ENCODE results near the gene NTN5.

The NTN5 gene

GRCh38 chr19:48631225-48631624 is 41.6 kb downstream of the NTN5 start:
- TF ChIP-seq, protein P1, sequence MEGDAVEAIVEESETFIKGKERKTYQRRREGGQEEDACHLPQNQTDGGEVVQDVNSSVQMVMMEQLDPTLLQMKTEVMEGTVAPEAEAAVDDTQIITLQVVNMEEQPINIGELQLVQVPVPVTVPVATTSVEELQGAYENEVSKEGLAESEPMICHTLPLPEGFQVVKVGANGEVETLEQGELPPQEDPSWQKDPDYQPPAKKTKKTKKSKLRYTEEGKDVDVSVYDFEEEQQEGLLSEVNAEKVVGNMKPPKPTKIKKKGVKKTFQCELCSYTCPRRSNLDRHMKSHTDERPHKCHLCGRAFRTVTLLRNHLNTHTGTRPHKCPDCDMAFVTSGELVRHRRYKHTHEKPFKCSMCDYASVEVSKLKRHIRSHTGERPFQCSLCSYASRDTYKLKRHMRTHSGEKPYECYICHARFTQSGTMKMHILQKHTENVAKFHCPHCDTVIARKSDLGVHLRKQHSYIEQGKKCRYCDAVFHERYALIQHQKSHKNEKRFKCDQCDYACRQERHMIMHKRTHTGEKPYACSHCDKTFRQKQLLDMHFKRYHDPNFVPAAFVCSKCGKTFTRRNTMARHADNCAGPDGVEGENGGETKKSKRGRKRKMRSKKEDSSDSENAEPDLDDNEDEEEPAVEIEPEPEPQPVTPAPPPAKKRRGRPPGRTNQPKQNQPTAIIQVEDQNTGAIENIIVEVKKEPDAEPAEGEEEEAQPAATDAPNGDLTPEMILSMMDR (IDR thresholded peaks at IDR 0.05): no peak

- TF ChIP-seq, protein P1 (IDR thresholded peaks at IDR 0.05): no peak; the same call in 1 of the 2 replicates
Observed at GRCh38 chr19:48630296-48631063, 42.3 kb downstream of the NTN5 start.

DNA sequence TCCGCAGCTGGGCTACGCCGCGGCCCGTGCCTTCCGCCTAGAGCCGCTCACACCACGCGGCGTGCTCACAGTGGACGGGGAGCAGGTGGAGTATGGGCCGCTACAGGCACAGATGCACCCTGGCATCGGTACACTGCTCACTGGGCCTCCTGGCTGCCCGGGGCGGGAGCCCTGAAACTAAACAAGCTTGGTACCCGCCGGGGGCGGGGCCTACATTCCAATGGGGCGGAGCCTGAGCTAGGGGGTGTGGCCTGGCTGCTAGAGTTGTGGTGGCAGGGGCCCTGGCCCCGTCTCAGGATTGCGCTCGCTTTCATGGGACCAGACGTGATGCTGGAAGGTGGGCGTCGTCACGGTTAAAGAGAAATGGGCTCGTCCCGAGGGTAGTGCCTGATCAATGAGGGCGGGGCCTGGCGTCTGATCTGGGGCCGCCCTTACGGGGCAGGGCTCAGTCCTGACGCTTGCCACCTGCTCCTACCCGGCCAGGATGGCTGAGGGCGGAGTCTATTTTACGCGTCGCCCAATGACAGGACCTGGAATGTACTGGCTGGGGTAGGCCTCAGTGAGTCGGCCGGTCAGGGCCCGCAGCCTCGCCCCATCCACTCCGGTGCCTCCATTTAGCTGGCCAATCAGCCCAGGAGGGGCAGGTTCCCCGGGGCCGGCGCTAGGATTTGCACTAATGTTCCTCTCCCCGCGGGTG is 43.1 kb downstream of the NTN5 start:
- TF ChIP-seq, protein P1 (IDR thresholded peaks at IDR 0.05): no peak

DNA sequence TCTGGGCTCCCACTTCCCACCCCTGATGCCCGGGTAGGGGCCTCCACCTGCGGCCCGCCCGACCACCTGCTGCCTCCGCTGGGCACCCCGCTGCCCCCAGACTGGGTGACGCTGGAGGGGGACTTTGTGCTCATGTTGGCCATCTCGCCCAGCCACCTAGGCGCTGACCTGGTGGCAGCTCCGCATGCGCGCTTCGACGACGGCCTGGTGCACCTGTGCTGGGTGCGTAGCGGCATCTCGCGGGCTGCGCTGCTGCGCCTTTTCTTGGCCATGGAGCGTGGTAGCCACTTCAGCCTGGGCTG is 43.6 kb downstream of the NTN5 start:
- TF ChIP-seq, protein P1 (IDR thresholded peaks at IDR 0.05): no peak

DNA sequence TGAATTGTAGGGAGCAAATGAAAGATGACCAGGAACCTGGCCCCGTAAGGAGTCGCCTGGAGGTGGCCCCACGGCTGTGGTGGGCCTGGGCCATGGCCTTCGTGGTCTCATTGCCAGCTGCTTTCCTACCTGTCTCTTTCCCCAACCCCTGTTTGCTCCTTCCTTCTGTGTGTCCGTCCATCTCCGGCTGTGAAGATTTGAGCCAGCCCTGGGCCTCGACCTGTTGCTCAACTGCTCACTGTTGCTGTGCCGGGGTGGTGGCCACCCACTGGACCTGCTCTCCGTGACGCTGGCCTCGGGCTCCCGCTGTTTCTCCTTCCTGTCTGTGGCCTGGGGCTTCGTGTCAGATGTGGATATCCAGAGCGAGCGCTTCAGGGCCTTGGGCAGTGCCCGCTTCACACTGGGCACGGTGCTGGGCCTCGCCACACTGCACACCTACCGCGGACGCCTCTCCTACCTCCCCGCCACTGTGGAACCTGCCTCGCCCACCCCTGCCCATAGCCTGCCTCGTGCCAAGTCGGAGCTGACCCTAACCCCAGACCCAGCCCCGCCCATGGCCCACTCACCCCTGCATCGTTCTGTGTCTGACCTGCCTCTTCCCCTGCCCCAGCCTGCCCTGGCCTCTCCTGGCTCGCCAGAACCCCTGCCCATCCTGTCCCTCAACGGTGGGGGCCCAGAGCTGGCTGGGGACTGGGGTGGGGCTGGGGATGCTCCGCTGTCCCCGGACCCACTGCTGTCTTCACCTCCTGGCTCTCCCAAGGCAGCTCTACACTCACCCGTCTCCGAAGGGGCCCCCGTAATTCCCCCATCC is 44.1 kb downstream of the NTN5 start:
- TF ChIP-seq, protein P1 (IDR thresholded peaks at IDR 0.05): no peak

GRCh38 chr19:48627865-48628314 is 44.9 kb downstream of the NTN5 start:
- TF ChIP-seq, protein P1 (IDR thresholded peaks at IDR 0.05): no peak

GRCh38 chr19:48627201-48627864 is 45.5 kb downstream of the NTN5 start:
- TF ChIP-seq, protein P1 (IDR thresholded peaks at IDR 0.05): no peak
